DMS 273 (cell line): ENCODE results near the gene CABCOCO1.
A peak's percentile ranks its signal among the peaks of the same experiment; 100 is the strongest.

Experiments
- DNase-seq: peaks from one replicate; lab custom pipeline; 2025; ENCODE audit not compliant: unreplicated experiment; lab: John Stamatoyannopoulos, UW

Gene CABCOCO1, protein sequence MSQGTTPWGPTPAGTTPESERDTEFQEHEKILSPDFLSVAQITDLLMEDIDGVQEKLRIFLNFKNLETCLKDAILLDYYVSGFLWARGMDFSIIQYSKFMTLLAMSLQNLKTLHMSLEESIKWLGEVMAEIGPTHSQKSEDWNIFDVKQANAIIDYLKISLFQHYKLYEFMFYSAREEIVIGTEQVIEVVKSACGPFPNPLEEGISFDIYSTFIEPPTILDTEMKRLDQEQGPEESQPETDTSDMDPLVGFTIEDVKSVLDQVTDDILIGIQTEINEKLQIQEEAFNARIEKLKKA

DNA sequence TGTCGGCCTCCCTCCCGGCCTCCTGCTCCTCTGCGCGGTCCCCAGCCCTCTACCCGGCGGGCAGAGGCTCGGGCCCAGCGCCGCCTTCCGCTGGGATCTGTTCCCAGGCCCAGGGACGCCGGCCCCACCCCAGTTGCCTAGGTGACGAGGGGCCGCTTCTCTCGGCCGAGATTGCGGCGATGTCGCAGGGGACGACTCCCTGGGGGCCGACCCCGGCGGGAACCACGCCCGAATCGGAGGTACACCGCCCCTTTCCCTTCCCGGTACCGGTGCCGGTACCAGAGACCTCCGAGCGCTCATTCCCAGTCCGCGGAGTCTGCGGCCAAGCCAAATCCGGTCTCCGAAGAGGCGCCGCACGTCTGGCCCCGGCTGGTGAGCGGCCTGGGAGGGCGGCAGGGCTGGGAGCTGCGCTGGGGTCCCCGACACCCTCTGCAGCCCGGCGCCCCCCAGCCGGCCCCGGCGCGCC is at the start of gene CABCOCO1:
Gene CABCOCO1, plus strand, starts transcription at position 136 of the 466 bp plus-strand sequence. Its CDS starts 44 bp downstream, at position 180.
- peak; percentile 86 for DNase-seq

DNA sequence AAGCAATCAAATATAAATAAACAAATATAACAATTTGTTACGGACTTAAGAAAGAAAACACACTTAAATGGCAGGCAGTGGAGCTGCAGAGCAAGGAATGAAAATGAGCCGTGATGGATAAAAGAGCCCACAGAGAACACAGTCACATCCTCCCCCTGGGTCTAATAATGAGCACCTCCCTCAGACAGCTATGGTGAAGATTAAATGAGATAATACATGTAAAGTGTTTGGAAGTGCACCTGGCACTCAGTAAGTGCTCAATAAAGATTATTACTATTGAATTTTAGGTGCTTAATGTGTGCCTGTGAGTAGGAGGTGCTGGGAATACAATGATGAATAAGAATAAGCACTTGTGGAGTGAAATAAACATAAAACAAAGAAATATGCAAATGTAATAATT is 49.1 kb upstream of the CABCOCO1 start:
- no peak for DNase-seq

DNA sequence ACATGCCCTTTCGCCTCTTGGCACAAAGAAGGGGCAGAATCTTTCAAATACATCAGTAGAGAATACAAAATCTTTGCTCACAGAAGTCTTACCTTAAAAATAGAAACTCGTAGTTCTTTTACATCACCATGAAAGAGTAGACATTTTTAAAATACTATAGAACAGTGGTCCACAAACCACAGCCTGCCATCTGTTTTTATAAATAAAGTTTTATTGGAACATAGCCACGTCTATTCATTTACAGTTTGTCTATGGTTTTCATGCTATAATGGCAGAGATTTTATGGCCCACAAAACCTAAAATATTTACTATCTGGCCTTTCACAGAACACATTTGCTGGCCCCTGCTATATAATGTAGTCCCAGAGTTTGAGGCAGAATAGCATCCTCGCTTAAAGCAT is 46.1 kb upstream of the CABCOCO1 start:
- DNase-seq: no peak

DNA sequence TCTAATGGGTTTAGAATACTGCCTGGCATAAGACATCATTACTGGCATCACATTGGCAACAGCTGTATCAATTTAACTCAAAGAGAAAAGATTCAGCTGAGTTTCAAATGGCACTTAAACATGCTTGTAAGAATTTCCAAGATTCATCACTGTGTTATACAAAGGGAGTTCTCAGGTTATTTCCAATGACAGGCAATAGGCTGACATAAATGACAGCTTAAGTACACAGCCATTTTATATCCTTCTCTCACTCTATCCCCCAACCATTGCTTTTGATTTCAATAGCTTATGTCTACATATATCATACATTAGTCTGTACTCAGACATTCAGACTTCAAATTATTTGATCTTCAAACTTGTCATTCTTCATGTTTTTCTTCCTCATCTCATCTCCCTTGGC is 45.5 kb upstream of the CABCOCO1 start:
- DNase-seq: no peak

DNA sequence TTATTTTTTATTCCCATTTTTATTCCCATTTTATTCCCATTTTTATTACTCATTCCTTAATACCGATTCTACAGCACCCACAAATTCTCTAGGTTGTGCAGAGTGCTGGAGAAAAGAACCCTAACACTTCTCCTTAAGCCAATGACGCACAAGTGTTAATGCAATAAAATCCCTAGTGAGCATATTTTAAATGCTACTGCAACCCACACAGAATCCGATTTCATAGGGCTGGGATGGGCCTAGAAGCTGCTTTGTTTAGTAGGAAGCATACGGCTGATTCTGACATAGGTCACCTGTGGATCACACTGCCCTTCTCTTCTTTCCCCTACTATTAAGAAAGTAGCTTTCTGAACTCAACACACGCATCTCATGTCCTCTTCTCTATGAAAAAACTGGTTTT is 45.1 kb upstream of the CABCOCO1 start:
- no peak for DNase-seq

DNA sequence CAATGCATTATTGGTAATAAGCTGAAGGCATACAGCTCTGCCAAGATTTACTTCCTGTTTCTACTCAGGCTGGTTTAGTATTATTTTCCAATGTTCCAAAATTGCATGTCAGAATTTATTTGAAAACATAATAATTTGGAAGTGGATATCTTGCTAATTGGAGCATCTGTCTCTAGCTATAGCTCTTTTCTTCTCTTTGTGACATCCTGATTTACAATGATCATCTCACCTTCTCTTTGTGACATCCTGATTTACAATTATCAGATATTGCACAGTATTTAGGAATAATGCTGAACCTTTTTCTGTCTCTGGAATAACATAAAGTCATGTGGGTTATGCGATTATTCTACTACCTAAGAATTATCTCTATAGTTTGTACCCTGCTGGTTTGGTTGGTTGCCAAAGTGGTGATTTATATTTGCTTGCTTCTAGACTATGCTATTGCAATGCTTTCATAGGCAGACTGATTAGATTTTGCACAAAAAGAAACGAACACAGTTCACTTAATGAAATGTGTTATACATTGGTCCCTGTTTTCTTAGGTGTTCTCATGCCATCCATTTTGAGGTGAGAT is 44.3 kb upstream of the CABCOCO1 start:
- DNase-seq: no peak

DNA sequence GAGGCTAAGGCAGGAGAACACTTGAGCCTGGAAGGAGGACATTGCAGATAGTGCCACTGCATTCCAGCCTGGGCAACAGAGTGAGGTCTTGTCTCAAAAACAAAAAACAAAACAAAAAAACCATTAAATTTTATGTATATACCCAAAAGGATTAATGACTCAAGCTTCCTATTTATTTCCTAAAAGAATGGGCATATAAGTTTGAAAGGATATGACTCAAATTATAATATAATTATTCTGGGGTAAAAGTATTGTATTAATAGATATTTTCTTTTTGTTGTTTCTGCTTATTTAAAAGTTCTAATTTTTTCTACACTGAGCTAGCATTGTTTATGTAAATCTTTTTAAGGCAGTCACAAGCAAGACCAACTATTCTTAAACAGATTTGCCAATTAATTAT is 42.2 kb upstream of the CABCOCO1 start:
- DNase-seq: no peak

DNA sequence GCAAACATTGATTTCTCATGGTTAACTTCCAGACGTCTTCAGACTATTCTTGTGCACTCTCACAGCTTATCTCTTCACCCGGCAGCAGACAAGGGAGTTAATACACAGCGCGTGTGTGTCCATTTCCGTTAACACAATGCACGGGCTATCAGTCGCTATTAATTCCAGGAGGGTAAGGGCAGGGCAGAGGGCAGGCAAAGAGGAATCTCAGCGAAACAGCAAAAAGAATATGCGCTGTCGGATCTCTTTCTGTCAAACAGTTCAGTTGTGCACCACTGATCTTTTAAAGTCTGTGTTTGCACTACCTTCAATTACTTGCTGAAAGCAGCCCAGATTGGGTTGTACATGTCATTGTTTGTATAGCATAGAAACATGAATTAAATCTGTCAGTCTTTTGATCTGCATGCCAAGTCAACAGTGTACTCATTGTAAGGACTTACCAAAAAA is 41.1 kb upstream of the CABCOCO1 start:
- no peak for DNase-seq

DNA sequence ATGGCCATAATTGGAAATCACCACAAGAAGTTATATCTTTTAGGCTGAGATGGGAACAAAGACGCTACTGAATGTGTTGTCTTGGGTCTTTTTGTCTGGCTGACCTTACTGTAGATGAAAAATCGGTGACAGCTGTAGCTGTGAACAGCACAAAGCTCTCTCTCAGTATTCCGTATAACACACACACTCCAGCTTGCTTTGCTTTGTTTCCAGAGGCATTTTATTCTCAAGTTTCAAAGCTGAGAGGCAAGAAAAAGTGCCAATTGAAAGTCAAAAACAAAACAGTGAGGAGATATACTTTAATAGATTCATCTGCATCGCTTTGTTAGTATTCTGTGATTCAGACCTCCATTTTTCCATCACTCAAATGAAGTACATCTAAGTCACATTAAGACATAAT is 39.6 kb upstream of the CABCOCO1 start:
- no peak for DNase-seq

DNA sequence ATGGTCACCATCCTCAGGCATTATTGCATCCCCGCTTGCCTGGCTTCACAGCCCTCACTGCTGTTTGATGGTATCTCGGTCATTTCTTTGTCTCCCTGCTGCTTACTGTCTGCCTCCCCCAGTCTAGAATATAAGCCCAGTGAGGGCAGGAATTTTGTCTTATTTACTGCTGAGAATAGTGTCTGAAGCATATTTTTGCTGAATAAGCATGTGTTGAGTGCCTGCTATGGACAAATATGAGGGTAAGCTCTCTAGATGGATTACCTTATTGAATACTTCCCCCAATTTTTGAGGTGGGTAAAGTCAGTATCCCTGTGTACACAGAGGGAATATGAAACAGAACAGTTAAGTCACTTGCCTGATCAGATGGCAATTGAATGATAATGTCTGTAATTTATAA is 36.5 kb upstream of the CABCOCO1 start:
- no peak for DNase-seq

DNA sequence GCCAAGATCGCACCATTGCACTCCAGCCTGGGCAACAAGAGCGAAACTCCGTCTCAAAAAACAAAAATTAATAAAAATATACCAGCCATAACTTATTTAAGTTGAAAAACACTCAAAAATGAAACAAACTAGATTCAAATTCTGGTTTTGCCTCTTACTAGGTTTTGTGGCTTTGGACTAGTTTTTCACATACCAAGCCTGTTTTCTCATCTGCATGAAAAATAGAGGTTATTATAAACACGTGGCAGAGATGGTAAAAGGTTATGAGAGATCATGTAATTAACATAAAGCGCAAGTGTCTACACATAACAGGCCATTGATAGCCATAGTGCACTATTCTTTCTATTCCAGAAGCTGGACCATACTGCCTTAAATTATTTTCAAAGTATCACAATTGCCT is 35.5 kb upstream of the CABCOCO1 start:
- DNase-seq: no peak

DNA sequence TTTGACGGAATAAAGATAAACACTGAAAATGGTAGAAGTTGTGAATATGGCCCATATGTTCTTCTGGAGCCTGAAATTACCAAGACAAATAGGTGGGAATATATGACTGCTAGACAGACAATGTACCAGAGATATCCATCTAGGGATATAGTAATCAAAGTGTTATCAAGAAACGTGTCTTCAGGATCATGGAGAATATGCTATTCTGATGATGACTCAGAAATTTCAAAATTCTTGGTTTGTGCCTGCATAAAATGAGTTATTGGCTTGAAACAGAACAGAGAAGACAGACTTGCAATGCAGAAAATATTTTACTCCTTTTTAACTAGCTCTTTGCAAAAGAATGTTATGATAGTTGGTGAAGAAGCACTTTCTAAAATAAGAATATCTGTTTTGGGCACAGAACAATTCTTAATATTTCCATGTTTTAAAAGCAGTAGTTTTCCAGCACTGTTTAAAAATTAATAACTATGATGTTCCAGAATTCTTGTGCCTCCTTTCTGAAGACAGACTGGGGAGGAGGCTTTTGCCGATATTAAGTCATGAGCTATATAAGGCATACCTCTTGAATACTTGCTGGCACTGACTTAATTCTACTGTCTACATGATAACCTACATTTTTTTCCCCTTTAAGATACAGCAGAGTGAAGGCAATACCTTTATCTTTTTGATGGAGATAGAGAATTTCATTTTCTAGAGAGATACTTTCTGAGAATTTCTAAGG is 34.4 kb upstream of the CABCOCO1 start:
- DNase-seq: no peak

DNA sequence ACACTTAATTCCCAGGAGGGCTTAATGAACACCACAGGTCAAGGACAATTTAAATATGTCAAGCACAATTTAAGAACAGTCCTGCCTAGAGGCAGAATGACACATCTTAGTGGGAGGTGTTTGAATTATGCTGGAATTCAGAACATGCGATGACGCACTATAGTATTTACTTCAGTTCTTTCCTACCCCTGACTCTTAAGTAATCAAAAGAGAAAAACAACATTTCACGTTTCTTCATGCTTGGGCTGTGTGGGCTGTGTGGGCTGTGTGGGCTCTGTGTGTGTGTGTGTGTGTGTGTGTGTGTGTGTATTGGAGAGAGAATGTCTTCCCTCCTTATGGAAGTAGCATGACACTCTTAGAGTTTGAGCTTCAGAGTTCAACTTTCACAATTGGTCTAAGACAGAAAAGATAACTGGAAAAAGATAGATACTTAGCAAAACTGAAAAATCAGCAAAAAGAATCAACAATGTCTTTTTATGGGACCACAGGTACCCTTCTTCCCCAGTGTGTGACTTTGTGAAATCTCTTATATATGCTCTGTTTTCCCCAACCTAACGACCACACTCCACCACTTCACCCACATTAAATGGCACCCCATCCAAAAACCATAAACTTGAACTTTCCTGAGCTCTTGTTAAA is 33.7 kb upstream of the CABCOCO1 start:
- no peak for DNase-seq

DNA sequence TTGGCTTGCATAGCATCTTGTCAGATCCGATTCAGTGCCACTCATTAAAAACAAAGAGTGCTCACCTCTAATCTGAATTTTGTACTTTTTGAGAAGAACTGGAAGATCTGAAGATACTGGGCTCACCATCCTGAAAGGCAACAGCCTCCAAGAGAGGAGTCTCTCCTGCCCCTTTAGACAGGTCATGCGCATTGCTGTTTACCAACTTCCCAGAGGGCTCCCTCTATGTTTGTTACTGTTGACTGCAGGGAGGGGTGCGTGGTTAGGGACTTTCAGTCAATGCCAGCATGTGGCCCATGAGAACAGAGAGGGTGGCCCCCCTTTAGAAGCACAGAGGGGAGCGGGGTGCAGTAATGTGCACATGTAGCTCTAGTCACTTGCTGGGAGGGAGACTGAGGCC is 33.2 kb upstream of the CABCOCO1 start:
- no peak for DNase-seq

DNA sequence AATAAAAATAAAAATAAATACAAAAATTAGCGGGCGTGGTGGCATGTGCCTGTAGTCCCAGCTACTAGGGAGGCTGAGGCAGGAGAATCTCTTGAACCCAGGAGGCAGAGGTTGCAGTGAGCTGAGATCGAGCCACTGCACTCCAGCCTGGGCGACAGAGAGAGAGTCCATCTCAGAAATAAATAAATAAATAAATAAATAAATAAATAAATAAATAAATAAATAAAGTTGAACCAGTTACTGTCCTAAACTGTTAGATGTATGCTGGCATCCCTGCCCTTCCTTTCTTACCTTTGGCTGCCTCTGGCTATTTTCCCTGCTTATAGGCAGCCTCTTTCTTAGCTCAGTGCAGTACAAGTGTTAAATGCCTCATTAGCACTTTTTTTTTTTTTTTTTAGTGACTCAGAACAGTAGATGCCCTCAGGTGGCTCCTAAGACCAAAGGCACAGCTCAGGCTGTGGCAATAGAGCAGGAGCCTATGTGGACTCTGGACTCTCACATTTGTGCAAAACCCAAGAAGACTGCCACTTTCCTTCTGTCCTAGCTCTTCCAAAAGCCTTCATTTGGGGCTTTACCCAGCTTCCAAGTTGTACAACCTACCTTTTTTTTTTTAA is 30.6 kb upstream of the CABCOCO1 start:
- no peak for DNase-seq

DNA sequence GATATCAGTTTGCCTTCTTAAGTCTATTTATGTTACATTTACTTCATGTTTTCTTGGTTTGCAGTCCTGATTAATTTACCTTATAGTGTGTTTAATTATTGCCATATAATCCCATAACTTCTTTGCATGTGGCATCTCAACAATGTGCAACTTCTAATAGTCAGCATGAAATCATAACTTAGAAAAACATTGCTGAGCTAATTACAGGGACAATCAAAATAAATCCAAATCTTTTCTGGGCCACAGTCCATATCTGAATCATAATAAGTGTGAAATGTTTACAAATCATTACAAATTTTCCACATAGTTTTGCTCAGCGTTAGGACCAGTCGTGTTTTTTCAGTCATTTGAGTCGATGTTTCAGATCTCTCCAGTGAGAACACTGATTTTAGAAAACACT is 29.1 kb upstream of the CABCOCO1 start:
- no peak for DNase-seq

DNA sequence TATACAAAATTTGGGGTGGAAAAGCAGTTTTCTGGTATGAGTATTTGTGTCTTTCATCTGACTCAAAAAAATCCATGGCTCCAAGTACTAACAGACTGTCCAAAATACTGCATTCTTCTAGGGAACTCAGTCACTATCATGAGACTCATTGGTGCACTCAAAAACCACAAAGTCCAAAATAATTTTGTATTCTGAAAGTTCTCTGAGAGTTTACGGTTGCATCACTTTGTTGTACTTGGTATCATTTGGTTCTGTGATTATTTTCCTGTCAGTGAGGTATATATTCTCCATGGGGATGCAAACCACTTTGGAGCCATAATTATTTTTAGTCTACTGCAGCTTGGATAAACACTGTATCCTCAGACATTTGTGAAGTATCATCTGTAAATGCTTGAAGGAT is 28.0 kb upstream of the CABCOCO1 start:
- DNase-seq: no peak

DNA sequence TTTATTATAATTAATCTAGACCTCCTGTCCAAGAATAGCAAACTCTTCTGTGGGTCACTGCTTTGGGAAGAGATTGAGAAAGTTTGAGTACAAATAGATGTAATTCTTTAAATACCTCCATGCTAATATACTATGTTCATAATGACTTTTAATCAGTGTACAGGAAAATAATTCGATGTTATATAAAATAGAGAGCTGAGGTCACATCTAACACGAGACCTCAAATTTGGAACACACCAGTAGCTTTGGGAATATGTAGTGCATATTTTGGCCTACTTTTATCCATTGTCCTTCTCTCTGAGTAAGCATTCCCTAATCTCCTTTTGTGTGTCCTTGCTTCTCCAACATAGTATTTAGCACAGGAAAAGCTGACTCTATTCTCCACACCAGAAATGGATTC is 27.3 kb upstream of the CABCOCO1 start:
- no peak for DNase-seq

DNA sequence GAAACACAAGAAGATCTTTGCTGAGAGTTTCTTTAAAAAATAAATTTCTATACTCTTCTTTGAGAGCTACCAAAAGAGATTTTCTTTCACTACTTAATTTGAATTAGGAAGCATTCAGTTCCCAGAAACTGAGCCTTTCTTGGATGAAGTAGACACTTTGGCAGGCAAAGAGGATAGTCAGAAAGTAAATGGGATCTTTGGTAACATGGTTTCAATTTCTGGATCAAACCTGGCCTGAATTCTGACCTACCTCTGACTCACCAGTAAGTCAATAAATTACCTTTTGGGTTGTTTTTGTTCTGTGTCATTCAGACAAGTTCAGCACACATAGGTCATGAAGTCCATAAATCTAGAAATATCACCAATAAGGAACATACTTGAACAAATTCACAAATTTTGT is 26.8 kb upstream of the CABCOCO1 start:
- DNase-seq: no peak

DNA sequence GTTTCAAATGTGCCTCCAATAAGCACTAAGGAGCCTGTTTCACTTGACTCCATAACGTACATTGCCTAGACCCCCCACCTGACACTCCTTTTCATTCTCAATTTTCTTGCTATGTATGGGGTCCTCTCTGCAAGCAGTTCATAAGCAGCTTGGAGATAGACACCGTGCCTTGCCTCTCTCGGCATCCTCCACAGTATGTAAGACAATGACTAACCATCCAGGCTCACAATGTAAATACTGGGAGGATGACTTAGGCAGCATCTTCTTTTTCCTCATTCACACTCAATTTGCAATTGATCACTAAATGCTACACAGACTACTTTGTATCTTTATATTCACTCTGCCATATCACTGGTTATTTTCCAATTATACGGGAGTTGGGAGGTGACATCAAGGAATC is 22.8 kb upstream of the CABCOCO1 start:
- DNase-seq: no peak

DNA sequence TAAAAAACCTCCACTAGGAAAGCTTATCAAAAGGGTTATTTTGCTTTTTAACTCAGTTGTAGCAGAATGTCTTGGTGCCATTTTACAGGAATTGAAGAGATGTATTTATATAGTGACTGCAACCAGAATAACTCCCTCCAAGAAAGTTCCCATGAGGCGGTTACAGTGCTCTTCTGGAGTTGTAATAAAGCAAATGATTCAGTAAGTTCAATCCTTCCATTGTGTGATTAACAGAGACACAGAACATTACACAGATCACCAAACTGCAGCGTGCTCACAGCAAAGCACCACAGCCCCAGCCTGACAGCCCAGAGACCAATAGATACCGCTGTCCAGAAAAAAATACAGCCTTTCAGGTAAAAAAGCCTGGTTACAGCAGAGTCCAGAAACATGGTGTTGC is 21.9 kb upstream of the CABCOCO1 start:
- DNase-seq: no peak
